Liver (tissue), 9 donors: ENCODE results near the gene EIF4B. TPM values are rescaled to one million over a fixed set of nuclear protein-coding genes. Genes with fewer than 3 reads are reported as not detected.

ENCODE experiments used
- DNase-seq: peaks from one replicate; pipeline ENCODE4 v3.0.0-alpha.2; 2017; ENCODE audit warnings: low spot score
- H3K27ac ChIP-seq, 2 donors: one replicate each; pipeline ENCODE4 v1.7.0; 2013; ENCODE audit warnings: inconsistent platforms in 2 of 2, low read length in 2 of 2, control low read depth in 1 of 2, low read depth in 1 of 2, mild to moderate bottlenecking in 1 of 2
- H3K27me3 ChIP-seq, 4 donors: one replicate each; pipeline versions ENCODE4 v1.6.1 to v1.7.0; 2013; ENCODE audit warnings: low read length in 3 of 4, inconsistent platforms in 1 of 4, mild to moderate bottlenecking in 1 of 4, moderate library complexity in 1 of 4; ENCODE audit not compliant: control insufficient read depth in 4 of 4, insufficient read depth in 4 of 4
- H3K36me3 ChIP-seq, 4 donors: one replicate each; pipeline versions ENCODE4 v1.6.1 to v1.7.0; 2013; ENCODE audit warnings: low read length in 3 of 4, mild to moderate bottlenecking in 3 of 4, low read depth in 1 of 4, moderate library complexity in 1 of 4; ENCODE audit not compliant: control insufficient read depth in 4 of 4, insufficient read depth in 3 of 4
- H3K4me1 ChIP-seq, 4 donors: one replicate each; pipeline versions ENCODE4 v1.6.1 to v1.7.0; 2013; ENCODE audit warnings: low read length in 3 of 4, mild to moderate bottlenecking in 3 of 4, moderate library complexity in 1 of 4; ENCODE audit not compliant: control insufficient read depth in 4 of 4, insufficient read depth in 4 of 4
- H3K4me3 ChIP-seq, 3 donors: one replicate each; pipeline versions ENCODE4 v1.6.1 to v1.7.0; 2013; ENCODE audit warnings: low read length in 3 of 3, control low read depth in 1 of 3, low read depth in 1 of 3, mild to moderate bottlenecking in 1 of 3
- H3K9ac ChIP-seq, 2 donors: one replicate each; pipeline ENCODE4 v1.7.0; 2013; ENCODE audit warnings: low read length in 2 of 2, mild to moderate bottlenecking in 2 of 2, moderate library complexity in 2 of 2, control low read depth in 1 of 2, low read depth in 1 of 2
- H3K9me3 ChIP-seq, 4 donors: one replicate each; pipeline versions ENCODE4 v1.6.1 to v1.7.0; 2013; ENCODE audit warnings: low read length in 3 of 4; ENCODE audit not compliant: control insufficient read depth in 4 of 4
- ATF3 ChIP-seq: IDR thresholded peaks from 2 replicates; pipeline ENCODE4 v1.6.1; 2016; ENCODE audit warnings: antibody characterized with exemption
- CTCF ChIP-seq: fragments of 150-350 bp; IDR thresholded peaks from 2 replicates; pipeline ENCODE4 v1.5.1; 2017; ENCODE audit warnings: improper control_type of control experiment, low read depth, low read length; ENCODE audit not compliant: missing input control
- EGR1 ChIP-seq, 2 donors: IDR thresholded peaks; 2 replicates each; pipeline ENCODE4 v1.6.1; 2016 to 2018; ENCODE audit warnings: antibody characterized with exemption in 2 of 2, low read depth in 2 of 2
- FOXA1 ChIP-seq: IDR thresholded peaks from 2 replicates; pipeline ENCODE4 v1.6.1; 2016; ENCODE audit warnings: antibody characterized with exemption
- FOXA2 ChIP-seq: IDR thresholded peaks from 2 replicates; pipeline ENCODE4 v1.6.1; 2016; ENCODE audit warnings: antibody characterized with exemption
- HNF4A ChIP-seq, 2 donors: conservative IDR thresholded peaks; 2 replicates each; pipeline ENCODE4 v1.6.1; 2016; ENCODE audit warnings: antibody characterized with exemption in 2 of 2, mild to moderate bottlenecking in 2 of 2
- JUND ChIP-seq, 2 donors: IDR thresholded peaks; 2 replicates each; pipeline ENCODE4 v1.6.1; 2016; ENCODE audit warnings: antibody characterized with exemption in 2 of 2
- MAX ChIP-seq: IDR thresholded peaks from 2 replicates; pipeline ENCODE4 v1.6.1; 2016; ENCODE audit warnings: antibody characterized with exemption
- NR2F2 ChIP-seq: IDR thresholded peaks from 2 replicates; pipeline ENCODE4 v1.6.1; 2016; ENCODE audit warnings: antibody characterized with exemption
- RAD21 ChIP-seq, 2 donors: IDR thresholded peaks; 2 replicates each; pipeline ENCODE4 v1.6.1; 2016; ENCODE audit warnings: antibody characterized with exemption in 2 of 2, mild to moderate bottlenecking in 2 of 2
- REST ChIP-seq: IDR thresholded peaks from 2 replicates; pipeline ENCODE4 v1.6.1; 2016; ENCODE audit warnings: antibody characterized with exemption, mild to moderate bottlenecking
- RXRA ChIP-seq, 2 donors: IDR thresholded peaks; 2 replicates each; pipeline ENCODE4 v1.6.1; 2017 to 2018; ENCODE audit warnings: antibody characterized with exemption in 2 of 2, mild to moderate bottlenecking in 1 of 2
- SP1 ChIP-seq: IDR thresholded peaks from 2 replicates; pipeline ENCODE4 v1.6.1; 2018; ENCODE audit warnings: antibody characterized with exemption, mild to moderate bottlenecking
- TAF1 ChIP-seq: conservative IDR thresholded peaks from 2 replicates; pipeline ENCODE4 v1.6.1; 2016; ENCODE audit warnings: antibody characterized with exemption, mild to moderate bottlenecking
- YY1 ChIP-seq: IDR thresholded peaks from 2 replicates; pipeline ENCODE4 v1.6.1; 2016; ENCODE audit warnings: antibody characterized with exemption, mild to moderate bottlenecking
- WGBS: extraction: QIAGEN DNeasy Blood & Tissue Kit; methylation state at CpG from one replicate; pipeline ENCODE4 v1.1.7; 2013; 5-methylcytosine and 5-hydroxymethylcytosine counted together
- polyA plus RNA-seq, 2 donors: library from polyadenylated mRNA; stranded (reverse) in 1 of 2; unstranded in 1 of 2; fragments of 200-250 nt in 1 of 2; fragments of >200 nt in 1 of 2; fragmentation: Nextera tagmentation in 1 of 2; extraction: Ambion mirVana in 1 of 2; gene quantifications; one replicate each; pipeline versions ENCODE4 v1.2.1 to v1.2.3, GENCODE V29; 2013 to 2015
- total RNA-seq, 2 donors: library from RNA; depleted of rRNA; stranded (reverse); fragments of >200 nt; gene quantifications; one replicate each; pipeline ENCODE4 v1.2.3, GENCODE V29; 2014
- donor health status: healthy.
- donor health status: healthy.
- donor health status: healthy.
- donor health status: healthy.
- donor health status: healthy.

Gene EIF4B
- total and polyA plus RNA-seq, 4 donors = 32.1 to 273 (median 169) TPM

- no peaks in the 10 kb centered on the region for H3K9me3 ChIP-seq
- no peak for TF ChIP-seq EGR1 (IDR thresholded peaks at IDR 0.05; ENCODE audit: low read depth in 2 of 2)
- TF ChIP-seq CTCF = peak; percentile 43
- peaks cover 10 to 52% (median 38%) of the 10 kb centered on the region in 4 donors for H3K4me1 ChIP-seq
- peak overlapping the region; percentile 30 to 61 for H3K9ac ChIP-seq
- H3K27ac ChIP-seq = peak overlapping the region; percentile 94 to 98
- WGBS = under 1% methylated on average over 94 of the region's 94 CpGs
- H3K4me3 ChIP-seq = peak overlapping the region; percentile 22 to 80 (median 55)
- DNase-seq = peak; percentile 70
- no peaks in the 10 kb centered on the region for H3K36me3 ChIP-seq
- H3K27me3 ChIP-seq = no peaks in the 10 kb centered on the region
Observed at GRCh38 chr12:53047221-53048032, 41.2 kb downstream of the EIF4B start.

GRCh38 chr12:53048033-53048779 is 42.0 kb downstream of the EIF4B start:
- Histone ChIP-seq H3K27me3 (no peaks in the 10 kb centered on the region), H3K4me3 (peak overlapping the region; percentile 22 to 94 (median 80)), H3K9ac (peak overlapping the region; percentile 61 to 68), H3K36me3 (no peaks in the 10 kb centered on the region), H3K9me3 (no peaks in the 10 kb centered on the region), H3K4me1 (peaks cover 15 to 59% (median 44%) of the 10 kb centered on the region in 4 donors), H3K27ac (peak overlapping the region; percentile 94 to 98)
- WGBS = 17% methylated on average over 10 of the region's 10 CpGs
- peak; percentile 34 for DNase-seq
- peak; percentile 38 for TF ChIP-seq MAX
- TF ChIP-seq RAD21 (IDR thresholded peaks at IDR 0.05) = peak; percentile 36 to 39
- TF ChIP-seq HNF4A (conservative IDR thresholded peaks at IDR 0.05) = peak; percentile 13 to 29
- peak; percentile 6 for TF ChIP-seq SP1
- TF ChIP-seq NR2F2 = no peak
- TF ChIP-seq YY1 = no peak

- DNase-seq = peak; percentile 51
- peak overlapping the region; percentile 61 to 93 for H3K9ac ChIP-seq
- peaks cover 16 to 66% (median 51%) of the 10 kb centered on the region in 4 donors for H3K4me1 ChIP-seq
- peak overlapping the region; percentile 94 to 98 for H3K27ac ChIP-seq
- WGBS = 16% methylated on average over 6 of the region's 6 CpGs
- H3K4me3 ChIP-seq = peak overlapping the region; percentile 80 to 94 (median 87)
- H3K36me3 ChIP-seq = no peaks in the 10 kb centered on the region
- H3K9me3 ChIP-seq = no peaks in the 10 kb centered on the region
- H3K27me3 ChIP-seq = no peaks in the 10 kb centered on the region
- no peak for TF ChIP-seq EGR1 (IDR thresholded peaks at IDR 0.05; ENCODE audit: low read depth in 2 of 2)
- peak; percentile 25 for TF ChIP-seq SP1
- TF ChIP-seq TAF1 = peak; percentile 11
- no peak for TF ChIP-seq HNF4A (conservative IDR thresholded peaks at IDR 0.05)
- TF ChIP-seq RAD21 (IDR thresholded peaks at IDR 0.05) = no peak
- peak; percentile 1 for TF ChIP-seq MAX
- no peak for TF ChIP-seq CTCF
- TF ChIP-seq ATF3 = peak; percentile 28
- TF ChIP-seq RXRA (IDR thresholded peaks at IDR 0.05) = peak; percentile 83 to 91
- TF ChIP-seq YY1 = no peak
- TF ChIP-seq NR2F2 = peak; percentile 36
- TF ChIP-seq FOXA1 = no peak
- no peak for TF ChIP-seq FOXA2
- TF ChIP-seq REST = peak; percentile 95
- TF ChIP-seq JUND (IDR thresholded peaks at IDR 0.05) = no peak
Observed at GRCh38 chr12:53048780-53049401, 42.6 kb downstream of the EIF4B start.
